Karpas-422 (cell line): ENCODE data around the gene SORCS2. TPM values are rescaled to one million over a fixed set of nuclear protein-coding genes. Genes with fewer than 3 reads are reported as not detected.
A peak's percentile ranks its signal among the peaks of the same experiment; 100 is the strongest.

Source experiments
- DNase-seq: peaks from one replicate; pipeline ENCODE4 v3.0.0-alpha.2; 2015
- H2AFZ ChIP-seq: fragments of 200-600 bp; sonication (generic); 2 replicates; pipeline ENCODE4 v1.6.1; 2014; ENCODE audit warnings: antibody characterized with exemption, low read length, mixed read lengths
- H3K27ac ChIP-seq: fragments of 200-600 bp; sonication (generic); 2 replicates; pipeline ENCODE4 v1.5.1; 2014; ENCODE audit warnings: mild to moderate bottlenecking, low read length, moderate library complexity
- H3K27me3 ChIP-seq: fragments of 200-600 bp; sonication (generic); 2 replicates; pipeline ENCODE4 v1.6.1; 2014; ENCODE audit warnings: low read length, mixed read lengths
- H3K36me3 ChIP-seq: fragments of 200-600 bp; sonication (generic); 2 replicates; pipeline ENCODE4 v1.6.1; 2014; ENCODE audit warnings: low read length, mixed read lengths; ENCODE audit not compliant: insufficient read depth
- H3K4me1 ChIP-seq: fragments of 200-600 bp; sonication (generic); 2 replicates; pipeline ENCODE4 v1.6.1; 2014; ENCODE audit warnings: mild to moderate bottlenecking, low read length, mixed read lengths
- H3K4me2 ChIP-seq: fragments of 200-600 bp; sonication (generic); 2 replicates; pipeline ENCODE4 v1.6.1; 2014; ENCODE audit warnings: low read length, low read depth, mild to moderate bottlenecking; ENCODE audit not compliant: poor library complexity, severe bottlenecking
- H3K4me3 ChIP-seq: fragments of 200-600 bp; sonication (generic); 2 replicates; pipeline ENCODE4 v1.5.1; 2014; ENCODE audit warnings: mild to moderate bottlenecking, antibody characterized with exemption, low read length, mixed read lengths
- H3K79me2 ChIP-seq: fragments of 200-600 bp; sonication (generic); 2 replicates; pipeline ENCODE4 v1.6.1; 2014; ENCODE audit warnings: mild to moderate bottlenecking, low read length, mixed read lengths
- H3K9ac ChIP-seq: fragments of 200-600 bp; sonication (generic); 2 replicates; pipeline ENCODE4 v1.6.0; 2014; ENCODE audit warnings: low read length
- H3K9me2 ChIP-seq: fragments of 200-600 bp; sonication (generic), shearing (Covaris generic); replicated peaks from 2 replicates; pipeline ENCODE4 v1.6.0; 2014; ENCODE audit warnings: mild to moderate bottlenecking, low read length, moderate library complexity; ENCODE audit not compliant: insufficient read depth
- H3K9me3 ChIP-seq: fragments of 300-700, 200-600 bp; sonication (generic); 2 replicates; pipeline ENCODE4 v1.6.1; 2014; ENCODE audit warnings: low read length, mixed read lengths
- H4K20me1 ChIP-seq: fragments of 200-600 bp; sonication (generic); 2 replicates; pipeline ENCODE4 v1.6.1; 2014; ENCODE audit warnings: mild to moderate bottlenecking, antibody characterized with exemption, low read length, low read depth; ENCODE audit not compliant: insufficient read depth
- total RNA-seq: library from RNA; depleted of rRNA; stranded (reverse); fragments of >200 nt; shearing (Covaris generic); gene quantifications from 2 replicates; pipeline ENCODE4 v1.2.3, GENCODE V29; 2014; ENCODE audit warnings: low replicate concordance

Gene SORCS2
- total RNA-seq, 1 experiment from 2014 or later, result not detected

DNA sequence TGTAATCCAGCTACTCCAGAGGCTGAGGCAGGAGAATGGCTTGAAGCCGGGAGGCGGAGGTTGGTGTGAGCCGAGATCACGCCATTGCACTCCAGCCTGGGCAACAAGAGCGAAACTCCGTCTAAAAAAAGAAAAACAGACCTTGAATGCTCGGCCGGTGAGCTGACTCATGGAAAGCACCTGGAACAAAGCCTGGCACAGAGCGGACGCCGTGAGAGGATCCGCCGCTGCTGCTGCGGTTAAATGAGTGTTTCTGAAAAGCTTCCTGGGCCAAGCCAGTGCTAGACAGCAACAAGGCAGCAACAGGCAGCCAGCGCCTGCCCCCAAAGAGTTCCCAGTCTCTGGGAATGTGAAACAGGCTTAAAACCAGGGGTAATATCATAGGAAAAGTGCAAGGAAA is 560.9 kb downstream of the SORCS2 start:
- Histone ChIP-seq H4K20me1 (peaks cover 24% of the 10 kb centered on the region; the same call in 1 of the 2 replicates), H3K27ac (no peak overlapping the region), H3K9me3 (no peaks in the 10 kb centered on the region), H3K27me3 (no peaks in the 10 kb centered on the region), H3K36me3 (no peaks in the 10 kb centered on the region; the same call in 1 of the 2 replicates), H2AFZ (0 out of 2 replicates have a peak overlapping the region, but pooled peaks have one; percentile 23), H3K9me2 (no peaks in the 10 kb centered on the region), H3K4me2 (peak overlapping the region; percentile 78), H3K4me3 (peak overlapping the region; percentile 89; the same call in 1 of the 2 replicates), H3K79me2 (peaks cover 43% of the 10 kb centered on the region), H3K4me1 (peaks cover 10% of the 10 kb centered on the region), H3K9ac (peak overlapping the region; percentile 90; the same call in 1 of the 2 replicates)
- no peak for DNase-seq

DNA sequence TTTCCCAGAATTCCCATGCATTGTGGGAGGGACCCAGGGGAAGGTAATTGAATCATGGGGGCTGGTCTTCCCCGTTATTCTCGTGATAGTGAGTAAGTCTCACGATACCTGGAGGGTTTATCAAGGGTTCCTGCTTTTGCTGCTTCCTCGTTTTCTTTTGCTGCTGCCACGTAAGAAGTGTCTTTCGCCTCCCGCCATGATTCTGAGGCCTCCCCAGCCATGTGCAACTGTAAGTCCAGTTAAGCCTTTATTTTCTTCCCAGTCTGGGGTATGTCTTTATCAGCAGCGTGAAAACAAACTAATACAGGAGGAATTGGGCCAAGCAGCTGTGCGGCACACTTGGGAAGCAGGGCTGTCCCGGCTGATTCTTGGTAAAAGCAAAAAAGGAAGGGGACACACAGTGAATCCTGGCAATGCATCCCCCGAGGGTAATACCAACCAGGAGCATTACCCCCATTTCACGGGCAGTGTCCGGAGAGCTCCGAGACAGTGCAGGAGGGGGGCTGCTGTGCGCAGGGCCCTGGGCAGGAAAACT is 561.7 kb downstream of the SORCS2 start:
- Histone ChIP-seq H3K9me2 (no peaks in the 10 kb centered on the region), H4K20me1 (peaks cover 24% of the 10 kb centered on the region; the same call in 1 of the 2 replicates), H3K36me3 (no peaks in the 10 kb centered on the region; the same call in 1 of the 2 replicates), H3K27me3 (no peaks in the 10 kb centered on the region), H3K27ac (no peak overlapping the region), H2AFZ (0 out of 2 replicates have a peak overlapping the region, but pooled peaks have one; percentile 23), H3K4me1 (peaks cover 10% of the 10 kb centered on the region), H3K9ac (peak overlapping the region; percentile 90), H3K79me2 (peaks cover 46% of the 10 kb centered on the region), H3K9me3 (no peaks in the 10 kb centered on the region), H3K4me3 (peak overlapping the region; percentile 89), H3K4me2 (peak overlapping the region; percentile 78)
- peak; percentile 84 for DNase-seq

DNA sequence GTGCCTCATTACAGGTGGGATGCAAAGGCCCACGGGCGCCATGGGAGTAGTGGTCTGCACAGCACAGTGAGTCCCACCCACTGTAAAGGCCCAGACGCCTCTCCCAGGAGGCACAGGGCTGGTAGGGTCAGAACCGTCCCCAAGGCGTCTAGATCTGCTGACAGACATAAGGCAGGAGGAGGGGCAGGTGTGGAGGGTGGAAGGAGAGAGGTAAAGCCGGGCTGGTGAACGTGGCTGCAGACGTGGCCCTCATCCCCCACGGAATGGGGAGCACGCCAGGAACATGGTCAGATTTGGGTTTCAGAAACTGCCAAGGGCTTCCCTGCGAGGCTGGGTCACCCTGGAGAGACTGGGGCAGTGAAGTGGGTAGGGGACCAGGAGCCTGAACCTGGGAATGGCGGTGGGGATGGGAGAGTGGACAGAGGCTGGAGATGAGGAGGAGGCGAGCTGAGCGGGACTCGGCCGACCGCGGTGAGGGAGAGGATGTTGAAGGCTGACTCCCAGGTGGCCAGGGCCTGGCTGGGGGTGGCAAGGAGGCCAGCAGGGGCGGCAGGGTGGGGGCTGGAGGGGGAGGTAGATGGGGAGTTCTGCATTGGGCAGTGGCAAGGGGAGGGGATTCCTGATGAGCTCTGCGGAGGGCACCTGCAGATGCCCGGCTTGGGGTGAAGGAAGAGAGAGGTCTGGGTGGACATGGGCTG is 562.4 kb downstream of the SORCS2 start:
- H3K79me2 ChIP-seq, result peaks cover 53% of the 10 kb centered on the region
- H3K4me3 ChIP-seq, result peak overlapping the region; percentile 89
- no peaks in the 10 kb centered on the region for H3K9me2 ChIP-seq
- peaks cover 10% of the 10 kb centered on the region for H3K4me1 ChIP-seq
- no peak overlapping the region for H3K27ac ChIP-seq
- no peaks in the 10 kb centered on the region; the same call in 1 of the 2 replicates for H3K36me3 ChIP-seq
- peak overlapping the region; percentile 90 for H3K9ac ChIP-seq
- H3K27me3 ChIP-seq, result no peaks in the 10 kb centered on the region
- no peak for DNase-seq
- H4K20me1 ChIP-seq, result peaks cover 24% of the 10 kb centered on the region; the same call in 1 of the 2 replicates
- peak overlapping the region; percentile 78 for H3K4me2 ChIP-seq
- no peak overlapping the region for H2AFZ ChIP-seq
- no peaks in the 10 kb centered on the region for H3K9me3 ChIP-seq

DNA sequence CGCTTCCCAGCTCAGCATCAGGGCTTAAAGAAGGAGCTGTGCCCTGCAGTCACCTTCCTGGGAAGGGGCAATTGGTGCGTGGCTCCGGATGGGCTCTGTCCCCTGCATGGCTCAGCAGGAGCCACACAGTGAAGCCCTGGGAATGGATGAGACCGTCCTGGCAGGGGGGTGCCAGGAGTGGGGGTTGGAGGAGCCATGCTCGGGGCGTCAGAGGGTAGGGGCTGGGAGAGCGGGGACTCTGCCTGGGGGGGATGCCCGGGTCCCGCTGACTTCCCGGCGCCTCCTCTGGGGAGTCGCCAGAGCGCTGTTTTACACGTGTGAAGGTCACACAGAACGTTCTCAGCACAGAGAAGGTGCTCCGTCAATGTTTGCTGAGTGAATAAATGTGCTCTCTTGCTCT is 563.2 kb downstream of the SORCS2 start:
- Histone ChIP-seq H3K36me3 (no peaks in the 10 kb centered on the region; the same call in 1 of the 2 replicates), H3K27me3 (no peaks in the 10 kb centered on the region), H3K27ac (no peak overlapping the region), H3K4me1 (peaks cover 10% of the 10 kb centered on the region), H3K4me3 (peak overlapping the region; percentile 89; the same call in 1 of the 2 replicates), H3K9me2 (no peaks in the 10 kb centered on the region), H4K20me1 (peaks cover 24% of the 10 kb centered on the region; the same call in 1 of the 2 replicates), H3K9ac (peak overlapping the region; percentile 90), H3K79me2 (peaks cover 53% of the 10 kb centered on the region), H2AFZ (no peak overlapping the region), H3K9me3 (no peaks in the 10 kb centered on the region), H3K4me2 (peak overlapping the region; percentile 78)
- no peak for DNase-seq

DNA sequence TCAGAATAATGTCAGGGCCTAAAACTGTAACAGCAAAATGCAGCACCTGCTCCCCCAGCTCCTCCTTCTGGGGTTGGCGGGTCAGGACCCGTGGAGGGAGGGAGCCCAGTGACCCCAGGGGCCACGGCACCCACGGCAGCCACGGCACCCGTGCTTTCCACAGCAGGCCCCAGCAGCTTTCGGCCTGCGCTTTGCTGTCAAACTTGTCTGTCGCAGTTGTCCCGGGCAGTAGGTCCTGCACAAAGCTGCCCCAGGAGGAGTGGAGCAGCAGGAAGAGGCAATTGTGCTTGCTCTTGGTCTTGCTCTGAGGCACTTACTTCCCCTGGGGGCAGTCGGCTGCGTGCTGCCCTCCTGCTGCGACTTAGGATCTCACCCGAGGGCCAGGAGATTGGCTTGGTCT is 563.7 kb downstream of the SORCS2 start:
- Histone ChIP-seq H3K79me2 (peaks cover 53% of the 10 kb centered on the region), H3K27ac (no peak overlapping the region), H4K20me1 (peaks cover 24% of the 10 kb centered on the region; the same call in 1 of the 2 replicates), H3K9me2 (no peaks in the 10 kb centered on the region), H3K4me2 (peak overlapping the region; percentile 78), H3K9me3 (no peaks in the 10 kb centered on the region), H3K27me3 (no peaks in the 10 kb centered on the region), H2AFZ (no peak overlapping the region), H3K4me3 (peak overlapping the region; percentile 89; the same call in 1 of the 2 replicates), H3K9ac (peak overlapping the region; percentile 90; the same call in 1 of the 2 replicates), H3K4me1 (peaks cover 10% of the 10 kb centered on the region), H3K36me3 (no peaks in the 10 kb centered on the region; the same call in 1 of the 2 replicates)
- DNase-seq, result no peak

DNA sequence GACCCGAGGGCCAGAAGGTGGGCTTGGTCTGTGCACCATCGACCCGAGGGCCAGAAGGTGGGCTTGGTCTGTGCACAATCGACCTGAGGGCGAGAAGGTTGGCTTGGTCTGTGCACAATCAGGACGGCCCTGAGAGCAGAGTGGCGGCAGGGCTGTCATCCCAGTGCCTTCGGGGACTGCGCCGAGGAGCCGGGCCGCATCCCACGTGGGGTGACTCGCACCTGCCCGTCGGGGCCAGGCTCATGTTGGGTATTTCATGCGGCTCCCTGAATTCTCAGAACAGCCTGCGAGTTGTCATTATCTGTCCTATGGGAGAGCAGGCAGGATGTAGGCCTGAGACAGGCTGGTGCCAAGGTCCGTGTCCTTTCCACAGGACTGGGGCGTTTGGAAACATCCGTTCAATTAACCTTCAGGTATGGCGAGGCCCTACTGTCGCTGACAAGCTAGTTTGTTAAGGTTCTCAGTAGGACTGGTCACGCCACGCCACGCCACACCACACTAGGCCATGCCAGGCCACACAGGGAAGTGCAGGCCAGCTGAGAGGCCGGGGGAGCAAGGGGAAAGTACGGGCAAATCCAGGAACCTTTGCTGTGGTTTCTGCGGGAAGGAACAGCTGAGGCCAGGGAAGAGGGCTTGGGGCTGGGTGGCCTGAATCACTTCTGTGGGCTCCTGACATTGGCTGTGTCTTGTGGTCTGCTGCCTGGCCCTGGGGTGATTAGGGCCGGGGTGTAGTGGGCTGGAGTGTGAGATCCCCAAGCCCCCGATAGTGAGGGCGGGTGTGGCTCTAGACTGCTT is 564.4 kb downstream of the SORCS2 start:
- Histone ChIP-seq H3K27ac (no peak overlapping the region), H3K9me3 (no peaks in the 10 kb centered on the region), H3K4me1 (peaks cover 10% of the 10 kb centered on the region), H3K79me2 (peaks cover 59% of the 10 kb centered on the region), H3K4me3 (no peak overlapping the region), H2AFZ (no peak overlapping the region), H3K4me2 (no peak overlapping the region), H3K36me3 (no peaks in the 10 kb centered on the region; the same call in 1 of the 2 replicates), H4K20me1 (peaks cover 27% of the 10 kb centered on the region; the same call in 1 of the 2 replicates), H3K9ac (no peak overlapping the region), H3K9me2 (no peaks in the 10 kb centered on the region), H3K27me3 (no peaks in the 10 kb centered on the region)
- DNase-seq, result no peak

DNA sequence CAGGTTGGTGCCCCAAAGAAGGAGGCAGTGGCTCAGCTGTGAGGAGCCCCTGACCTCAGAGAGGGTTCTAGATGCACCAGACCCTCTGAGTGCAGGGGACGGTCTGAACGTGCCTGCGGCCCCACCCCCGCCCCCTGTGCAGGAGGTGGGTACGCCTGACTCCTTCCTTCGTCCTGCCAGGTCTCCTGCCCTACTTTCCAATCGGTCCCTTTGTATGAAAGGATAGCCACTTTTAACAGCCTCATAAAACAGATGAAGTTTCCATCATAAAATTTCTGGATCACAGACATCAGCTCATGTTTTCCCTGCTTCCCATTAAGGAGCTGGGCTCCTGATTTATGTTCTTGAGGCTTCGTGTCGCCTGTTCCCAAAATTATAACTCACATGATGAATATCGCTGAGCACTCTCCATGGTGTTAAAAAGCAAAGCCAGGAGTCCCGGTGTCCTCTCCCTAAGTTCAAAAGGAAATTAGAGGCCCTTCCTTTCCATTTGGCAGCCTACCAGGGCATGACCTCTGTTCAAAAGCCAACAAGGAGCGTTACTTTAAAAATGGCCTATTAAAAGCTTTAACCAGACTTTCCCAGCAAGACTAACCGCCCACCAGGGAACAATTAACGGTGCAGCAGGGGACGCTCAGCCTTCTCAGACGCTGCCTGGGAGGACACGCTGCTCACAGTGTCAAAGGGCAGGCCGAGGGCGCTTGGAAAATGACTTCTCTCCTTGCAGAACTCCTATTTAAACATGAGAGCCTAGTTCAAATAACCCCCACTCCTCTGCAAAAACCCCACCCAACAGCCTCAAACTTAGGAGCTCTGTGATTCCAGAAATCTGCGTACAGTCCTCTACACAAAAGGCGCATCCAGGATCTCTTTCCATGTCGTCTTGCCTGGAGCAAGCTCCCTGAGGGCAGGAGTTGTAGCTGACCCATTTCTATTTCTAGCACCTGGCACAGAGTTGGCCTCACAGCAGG is 565.4 kb downstream of the SORCS2 start:
- Histone ChIP-seq H3K4me1 (peaks cover 10% of the 10 kb centered on the region), H2AFZ (no peak overlapping the region), H3K9ac (no peak overlapping the region), H3K79me2 (peaks cover 59% of the 10 kb centered on the region), H3K4me3 (no peak overlapping the region), H3K9me3 (no peaks in the 10 kb centered on the region), H4K20me1 (peaks cover 37% of the 10 kb centered on the region; the same call in 1 of the 2 replicates), H3K4me2 (no peak overlapping the region), H3K36me3 (no peaks in the 10 kb centered on the region; the same call in 1 of the 2 replicates), H3K27me3 (no peaks in the 10 kb centered on the region), H3K9me2 (no peaks in the 10 kb centered on the region), H3K27ac (no peak overlapping the region)
- DNase-seq, result no peak
